Thyroid gland (tissue), 4 donors: ENCODE data around the gene RNFT2.
"Not testable (repeated sequence)": the region's sequence is repeated elsewhere in the genome, so short reads cannot be mapped to it uniquely, and the experiment has no call there.

ENCODE experiments used
- POLR2A ChIP-seq, 2 donors: fragments of 450-650 bp; IDR thresholded peaks; one replicate each; pipeline ENCODE4 v1.6.1; 2017; ENCODE audit warnings: antibody characterized with exemption in 2 of 2, mild to moderate bottlenecking in 2 of 2, moderate library complexity in 1 of 2
- TF ChIP-seq, protein P1 (sequence below), 6 experiments: fragments of 200-600 bp in 3 of 6; fragments of 450-650 bp in 3 of 6; sonication (generic) in 3 of 6; IDR thresholded peaks; one replicate each; pipeline ENCODE4 v1.5.1; 2016 to 2019; ENCODE audit warnings: antibody characterized with exemption in 6 of 6, mild to moderate bottlenecking in 2 of 6, inconsistent platforms in 1 of 6, moderate library complexity in 1 of 6

DNA sequence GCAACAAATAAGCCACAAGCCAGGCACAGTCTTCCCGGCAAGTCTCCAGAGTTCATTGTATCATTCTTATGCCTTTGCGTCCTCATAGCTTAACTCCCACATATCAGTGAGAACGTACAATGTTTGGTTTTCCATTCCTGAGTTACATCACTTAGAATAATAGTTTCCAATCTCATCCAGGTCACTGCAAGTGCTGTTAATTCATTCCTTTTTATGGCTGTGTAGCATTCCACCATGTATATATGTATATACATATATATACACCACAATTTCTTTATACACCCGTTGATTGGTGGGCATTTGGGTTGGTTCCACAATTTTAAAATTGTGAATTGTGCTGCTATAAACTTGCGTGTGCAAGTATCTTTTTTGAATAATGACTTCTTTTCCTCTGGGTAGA, 16.0 kb downstream of the RNFT2 start:
- TF ChIP-seq POLR2A (IDR thresholded peaks at IDR 0.05): not testable (repeated sequence)
- TF ChIP-seq, protein P1, sequence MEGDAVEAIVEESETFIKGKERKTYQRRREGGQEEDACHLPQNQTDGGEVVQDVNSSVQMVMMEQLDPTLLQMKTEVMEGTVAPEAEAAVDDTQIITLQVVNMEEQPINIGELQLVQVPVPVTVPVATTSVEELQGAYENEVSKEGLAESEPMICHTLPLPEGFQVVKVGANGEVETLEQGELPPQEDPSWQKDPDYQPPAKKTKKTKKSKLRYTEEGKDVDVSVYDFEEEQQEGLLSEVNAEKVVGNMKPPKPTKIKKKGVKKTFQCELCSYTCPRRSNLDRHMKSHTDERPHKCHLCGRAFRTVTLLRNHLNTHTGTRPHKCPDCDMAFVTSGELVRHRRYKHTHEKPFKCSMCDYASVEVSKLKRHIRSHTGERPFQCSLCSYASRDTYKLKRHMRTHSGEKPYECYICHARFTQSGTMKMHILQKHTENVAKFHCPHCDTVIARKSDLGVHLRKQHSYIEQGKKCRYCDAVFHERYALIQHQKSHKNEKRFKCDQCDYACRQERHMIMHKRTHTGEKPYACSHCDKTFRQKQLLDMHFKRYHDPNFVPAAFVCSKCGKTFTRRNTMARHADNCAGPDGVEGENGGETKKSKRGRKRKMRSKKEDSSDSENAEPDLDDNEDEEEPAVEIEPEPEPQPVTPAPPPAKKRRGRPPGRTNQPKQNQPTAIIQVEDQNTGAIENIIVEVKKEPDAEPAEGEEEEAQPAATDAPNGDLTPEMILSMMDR (IDR thresholded peaks at IDR 0.05): not testable (repeated sequence)
